GM21367 (cell line): ENCODE results near the gene ICE2.
"Not testable (repeated sequence)": the region's sequence is repeated elsewhere in the genome, so short reads cannot be mapped to it uniquely, and the experiment has no call there.

ENCODE experiments used
- ATAC-seq: cut with Tn5 transposase; IDR thresholded peaks from one replicate; pipeline ENCODE4 v1.9.1; 2021; ENCODE audit not compliant: unreplicated experiment

The ICE2 gene

GRCh38 chr15:60411774-60412425, 67.0 kb downstream of the ICE2 start:
- no peak for ATAC-seq

GRCh38 chr15:60410350-60410749, 68.6 kb downstream of the ICE2 start:
- not testable (repeated sequence) for ATAC-seq

- ATAC-seq: no peak
Measured at GRCh38 chr15:60408463-60408981, 70.4 kb downstream of the ICE2 start.

- no peak for ATAC-seq
Measured at GRCh38 chr15:60407415-60407805, 71.5 kb downstream of the ICE2 start.

- ATAC-seq: no peak
Measured at GRCh38 chr15:60406513-60407414, 72.2 kb downstream of the ICE2 start.

GRCh38 chr15:60405399-60405798, 73.5 kb downstream of the ICE2 start:
- ATAC-seq: no peak

- not testable (repeated sequence) for ATAC-seq
Measured at GRCh38 chr15:60404351-60404750, 74.6 kb downstream of the ICE2 start.

GRCh38 chr15:60400944-60401343, 78.0 kb downstream of the ICE2 start:
- ATAC-seq: no peak

GRCh38 chr15:60399931-60400330, 79.0 kb downstream of the ICE2 start:
- ATAC-seq: no peak

GRCh38 chr15:60399246-60399915, 79.6 kb downstream of the ICE2 start:
- ATAC-seq: no peak

- ATAC-seq: peak; percentile 56
Measured at GRCh38 chr15:60397772-60398445, 81.0 kb downstream of the ICE2 start, which contains the start of gene ANXA2. TSS of gene ANXA2 (minus strand) at chr15:60397986. CDS start at chr15:60386075, 11,911 bp downstream.

- peak; percentile 73 for ATAC-seq
Measured at GRCh38 chr15:60396958-60397771, 81.8 kb downstream of the ICE2 start.

- ATAC-seq: no peak
Measured at GRCh38 chr15:60396560-60396957, 82.4 kb downstream of the ICE2 start.

- ATAC-seq: no peak
Measured at GRCh38 chr15:60396100-60396499, 82.8 kb downstream of the ICE2 start.

- no peak for ATAC-seq
Measured at GRCh38 chr15:60395276-60396011, 83.5 kb downstream of the ICE2 start.

- ATAC-seq: no peak
Measured at GRCh38 chr15:60394689-60395097, 84.2 kb downstream of the ICE2 start.

- no peak for ATAC-seq
Measured at GRCh38 chr15:60392986-60393790, 85.8 kb downstream of the ICE2 start.

GRCh38 chr15:60392601-60392985, 86.3 kb downstream of the ICE2 start:
- no peak for ATAC-seq
